SK-N-SH (cell line): Measurements from ENCODE around the gene TMEM14A. TPM values are rescaled to one million over a fixed set of nuclear protein-coding genes. Genes with fewer than 3 reads are reported as not detected.

Source experiments
- CTCF ChIA-PET: fragments of 300-600, 350-600 bp; formaldehyde crosslinking; extraction: SDS; loops from one replicate; lab custom pipeline; 2021; lab: Yijun Ruan, JAX
- POLR2A ChIA-PET: fragments of 350-600 bp; sonication (Branson Sonifier 250); formaldehyde crosslinking; extraction: SDS; loops from one replicate; lab custom pipeline; 2020; ENCODE audit warnings: antibody characterized with exemption, inconsistent platforms; lab: Yijun Ruan, JAX
- DNase-seq: peaks from one replicate; pipeline ENCODE4 v3.0.0; 2012
- H2AFZ ChIP-seq: fragments of 200-600 bp; sonication (generic); 2 replicates; pipeline ENCODE4 v1.8.1; 2016; ENCODE audit warnings: antibody characterized with exemption, mild to moderate bottlenecking, low read depth
- H3F3A ChIP-seq: fragments of 200-600 bp; sonication (generic); replicated peaks from 2 replicates; pipeline ENCODE3; 2016; ENCODE audit warnings: antibody characterized with exemption, mild to moderate bottlenecking; ENCODE audit not compliant: insufficient read depth
- H3K27ac ChIP-seq, 2 experiments: fragments of 200-500 bp in 1 of 2; fragments of 200-600 bp in 1 of 2; sonication (Bioruptor generic) in 1 of 2; sonication (generic), shearing (Covaris generic) in 1 of 2; 2 replicates each; pipeline versions ENCODE4 v1.5.1 to v1.6.1; 2014 to 2016; ENCODE audit warnings: low read depth in 2 of 2, inconsistent platforms in 1 of 2, low read length in 1 of 2, mild to moderate bottlenecking in 1 of 2, mixed read lengths in 1 of 2
- H3K27me3 ChIP-seq: fragments of 200-600 bp; sonication (generic), shearing (Covaris generic); 2 replicates; pipeline ENCODE4 v1.6.1; 2016; ENCODE audit warnings: mixed run types; ENCODE audit not compliant: insufficient read depth
- H3K36me3 ChIP-seq, 2 experiments: fragments of 200-500 bp in 1 of 2; fragments of 200-600 bp in 1 of 2; sonication (Bioruptor generic) in 1 of 2; sonication (generic) in 1 of 2; replicated peaks in 1 of 2; 2 replicates each; pipeline versions ENCODE3 to v1.5.1; 2014 to 2016; ENCODE audit warnings: low read length in 1 of 2, mild to moderate bottlenecking in 1 of 2; ENCODE audit not compliant: insufficient read depth in 2 of 2, control insufficient read depth in 1 of 2
- H3K4me1 ChIP-seq, 2 experiments: fragments of 200-500 bp in 1 of 2; fragments of 200-600 bp in 1 of 2; sonication (Bioruptor generic) in 1 of 2; sonication (generic), shearing (Covaris generic) in 1 of 2; 2 replicates each; pipeline versions ENCODE4 v1.5.1 to v1.6.1; 2014 to 2016; ENCODE audit warnings: low read depth in 1 of 2, low read length in 1 of 2, mixed run types in 1 of 2; ENCODE audit not compliant: insufficient read depth in 2 of 2, control insufficient read depth in 1 of 2
- H3K4me2 ChIP-seq: fragments of 200-600 bp; sonication (generic), shearing (Covaris generic); 2 replicates; pipeline ENCODE4 v1.6.1; 2017; ENCODE audit warnings: mixed run types
- H3K4me3 ChIP-seq, 2 experiments: fragments of 200-500 bp in 1 of 2; fragments of 200-600 bp in 1 of 2; sonication (Bioruptor generic) in 1 of 2; sonication (generic), shearing (Covaris generic) in 1 of 2; 2 replicates each; pipeline versions ENCODE4 v1.5.1 to v1.8.1; 2014 to 2016; ENCODE audit warnings: low read depth in 2 of 2, inconsistent platforms in 1 of 2, low read length in 1 of 2, mild to moderate bottlenecking in 1 of 2, mixed read lengths in 1 of 2, moderate library complexity in 1 of 2
- H3K79me2 ChIP-seq: fragments of 200-600 bp; sonication (generic); 2 replicates; pipeline ENCODE4 v1.8.1; 2017; ENCODE audit warnings: mild to moderate bottlenecking; ENCODE audit not compliant: insufficient read depth
- H3K9ac ChIP-seq: fragments of 200-600 bp; sonication (generic); 2 replicates; pipeline ENCODE4 v1.6.1; 2017; ENCODE audit warnings: mixed run types
- H3K9me2 ChIP-seq: fragments of 200-600 bp; sonication (generic); 2 replicates; pipeline ENCODE4 v1.6.1; 2017; ENCODE audit warnings: mixed run types
- H3K9me3 ChIP-seq: fragments of 200-600 bp; sonication (generic); 2 replicates; pipeline ENCODE4 v1.6.1; 2017; ENCODE audit warnings: mixed run types, mild to moderate bottlenecking, moderate library complexity
- H4K20me1 ChIP-seq: fragments of 200-600 bp; sonication (generic); 2 replicates; pipeline ENCODE4 v1.6.1; 2017; ENCODE audit warnings: mild to moderate bottlenecking, mixed run types; ENCODE audit not compliant: insufficient read depth
- ELF1 ChIP-seq: IDR thresholded peaks from 2 replicates; pipeline ENCODE4 v1.4.0; 2012
- FOSL2 ChIP-seq: IDR thresholded peaks from 2 replicates; pipeline ENCODE4 v1.4.0; 2012; ENCODE audit warnings: low read depth, mild to moderate bottlenecking, moderate library complexity, borderline replicate concordance
- FOXM1 ChIP-seq: IDR thresholded peaks from 2 replicates; pipeline ENCODE4 v1.4.0; 2012; ENCODE audit warnings: low read depth, mild to moderate bottlenecking
- GATA2 ChIP-seq: sonication (generic); formaldehyde crosslinking; IDR thresholded peaks from 2 replicates; pipeline ENCODE4 v1.5.0; 2020; ENCODE audit warnings: mild to moderate bottlenecking, missing genetic modification reagents
- JUND ChIP-seq: IDR thresholded peaks from 2 replicates; pipeline ENCODE4 v1.4.0; 2012
- MEF2A ChIP-seq: IDR thresholded peaks from 2 replicates; pipeline ENCODE4 v1.4.0; 2012; ENCODE audit warnings: low read depth, borderline replicate concordance
- NFIC ChIP-seq: IDR thresholded peaks from 2 replicates; pipeline ENCODE4 v1.4.0; 2012; ENCODE audit warnings: borderline replicate concordance
- RCOR1 ChIP-seq: fragments of 150-350 bp; IDR thresholded peaks from 2 replicates; pipeline ENCODE4 v1.6.1; 2017; ENCODE audit warnings: antibody characterized with exemption, low read length
- SIN3A ChIP-seq: IDR thresholded peaks from 2 replicates; pipeline ENCODE4 v1.6.1; 2012; ENCODE audit warnings: low read depth, mild to moderate bottlenecking, low read length, moderate library complexity, borderline replicate concordance
- SMC3 ChIP-seq: IDR thresholded peaks from 2 replicates; pipeline ENCODE4 v1.6.1; 2012; ENCODE audit warnings: low read depth, low read length, improper control_type of control experiment
- TAF1 ChIP-seq: IDR thresholded peaks from 2 replicates; pipeline ENCODE4 v1.6.1; 2012; ENCODE audit warnings: low read depth, mild to moderate bottlenecking, low read length, moderate library complexity, borderline replicate concordance
- WGBS: methylation state at CpG from one replicate; pipeline ENCODE4 v1.1.6; 2017; ENCODE audit warnings: low lambda C conversion rate; 5-methylcytosine and 5-hydroxymethylcytosine counted together
- polyA plus RNA-seq, 3 experiments: library from polyadenylated mRNA; depleted of rRNA; stranded (reverse); fragments of >200 nt; gene quantifications; 2 replicates each; pipeline ENCODE4 v1.2.3, GENCODE V29; 2012
- TF ChIP-seq, protein P1 (sequence below): fragments of 150-350 bp; IDR thresholded peaks from 2 replicates; pipeline ENCODE4 v1.6.1; 2016; ENCODE audit warnings: mild to moderate bottlenecking, low read depth, low read length
- TF ChIP-seq, protein P2 (sequence below): IDR thresholded peaks from 2 replicates; pipeline ENCODE4 v1.4.0; 2012; ENCODE audit warnings: low read depth
- TF ChIP-seq, protein P3 (sequence below): IDR thresholded peaks from 2 replicates; pipeline ENCODE4 v1.6.1; 2012; ENCODE audit warnings: mild to moderate bottlenecking, low read depth, low read length, moderate library complexity
- TF ChIP-seq, protein P4 (sequence below): fragments of 200-600 bp; sonication (generic); IDR thresholded peaks from 2 replicates; pipeline ENCODE4 v1.6.1; 2017; ENCODE audit warnings: antibody characterized with exemption, mild to moderate bottlenecking, moderate library complexity
- TF ChIP-seq, protein P5 (sequence below): IDR thresholded peaks from 2 replicates; pipeline ENCODE4 v1.4.0; 2012; ENCODE audit warnings: low read depth, borderline replicate concordance

TMEM14A gene
- polyA plus RNA-seq, 1 of the 3 experiments (the other 2 are of a cell fraction): 42.4 TPM

DNA sequence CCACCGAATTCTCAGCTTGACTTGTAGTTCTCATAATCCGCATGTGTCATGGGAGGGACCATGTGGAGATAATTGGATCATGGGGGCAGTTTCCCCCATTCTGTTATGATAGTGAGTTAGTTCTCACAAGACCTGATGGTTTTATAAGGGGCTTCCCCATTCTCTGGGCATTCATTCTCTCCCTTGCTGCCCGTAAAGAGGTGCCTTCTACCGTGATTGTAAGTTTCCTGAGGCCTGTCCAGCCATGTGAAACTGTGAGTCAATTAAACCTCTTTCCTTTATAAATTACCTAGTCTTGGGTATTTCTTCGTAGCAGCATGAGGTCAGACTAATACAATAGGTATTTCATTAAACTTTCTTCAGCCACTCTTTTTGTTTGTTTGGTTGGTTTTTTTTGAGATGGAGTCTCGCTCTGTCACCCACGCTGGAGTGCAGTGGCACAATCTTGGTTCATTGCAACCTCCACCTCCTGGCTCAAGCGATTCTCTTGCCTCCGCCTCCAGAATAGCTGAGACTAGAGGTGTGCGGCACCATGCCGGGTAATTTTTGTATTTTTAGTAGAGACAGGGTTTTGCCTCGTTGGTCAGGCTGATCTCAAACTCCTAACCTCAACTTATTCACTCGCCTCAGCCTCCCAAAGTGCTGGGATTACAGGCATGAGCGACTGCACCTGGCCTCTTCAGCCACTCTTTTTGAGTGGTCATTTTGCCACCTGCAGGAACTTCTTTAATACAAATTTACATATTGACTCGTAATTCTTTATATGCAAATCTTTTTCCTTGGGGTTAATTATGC is 56.0 kb downstream of the TMEM14A start:
- Histone ChIP-seq H3K9me2 (no peaks in the 10 kb centered on the region), H3K9me3 (no peaks in the 10 kb centered on the region), H3K36me3 (no peaks in the 10 kb centered on the region), H3K27me3 (no peaks in the 10 kb centered on the region; the same call in 1 of the 2 replicates), H3K4me1 (no peaks in the 10 kb centered on the region), H4K20me1 (no peaks in the 10 kb centered on the region), H3K27ac (no peak overlapping the region), H3K4me3 (no peak overlapping the region), H2AFZ (no peak overlapping the region), H3K79me2 (no peaks in the 10 kb centered on the region), H3K4me2 (no peak overlapping the region), H3K9ac (no peak overlapping the region), H3F3A (no peaks in the 10 kb centered on the region)
- WGBS: 59% methylated on average over 15 of the region's 15 CpGs
- DNase-seq: no peak
- POLR2A ChIA-PET: no interaction called here
- TF ChIP-seq RCOR1: no peak
- no peak for TF ChIP-seq GATA2 (CRISPR knock-in tag)
- TF ChIP-seq, protein P1, sequence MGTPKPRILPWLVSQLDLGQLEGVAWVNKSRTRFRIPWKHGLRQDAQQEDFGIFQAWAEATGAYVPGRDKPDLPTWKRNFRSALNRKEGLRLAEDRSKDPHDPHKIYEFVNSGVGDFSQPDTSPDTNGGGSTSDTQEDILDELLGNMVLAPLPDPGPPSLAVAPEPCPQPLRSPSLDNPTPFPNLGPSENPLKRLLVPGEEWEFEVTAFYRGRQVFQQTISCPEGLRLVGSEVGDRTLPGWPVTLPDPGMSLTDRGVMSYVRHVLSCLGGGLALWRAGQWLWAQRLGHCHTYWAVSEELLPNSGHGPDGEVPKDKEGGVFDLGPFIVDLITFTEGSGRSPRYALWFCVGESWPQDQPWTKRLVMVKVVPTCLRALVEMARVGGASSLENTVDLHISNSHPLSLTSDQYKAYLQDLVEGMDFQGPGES: no peak
- no peak for TF ChIP-seq ELF1
- TF ChIP-seq MEF2A: no peak
- TF ChIP-seq NFIC: no peak
- TF ChIP-seq, protein P2, sequence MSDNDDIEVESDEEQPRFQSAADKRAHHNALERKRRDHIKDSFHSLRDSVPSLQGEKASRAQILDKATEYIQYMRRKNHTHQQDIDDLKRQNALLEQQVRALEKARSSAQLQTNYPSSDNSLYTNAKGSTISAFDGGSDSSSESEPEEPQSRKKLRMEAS: no peak
- CTCF ChIA-PET: no interaction called here

DNA sequence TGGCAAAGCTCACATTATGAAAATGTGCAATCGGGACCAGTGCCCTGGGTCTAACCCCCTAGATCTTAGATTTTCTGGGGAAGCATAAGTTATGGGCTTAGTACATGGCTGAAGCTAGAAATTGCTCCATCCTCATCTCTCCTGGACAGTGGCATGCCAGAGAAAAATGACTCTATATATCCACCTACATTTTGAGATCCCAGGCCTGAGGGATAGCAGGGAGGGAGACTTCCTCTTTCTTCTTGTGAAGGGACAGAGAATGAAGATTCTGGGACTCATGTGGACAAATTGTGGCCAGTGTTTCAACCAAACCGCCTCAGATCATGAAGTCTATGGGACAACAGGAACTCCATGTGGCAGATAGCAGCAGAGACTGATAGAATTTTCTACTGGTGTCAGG is 57.0 kb downstream of the TMEM14A start:
- no peaks in the 10 kb centered on the region for H3K9me3 ChIP-seq
- H4K20me1 ChIP-seq: no peaks in the 10 kb centered on the region
- no peaks in the 10 kb centered on the region; the same call in 1 of the 2 replicates for H3K27me3 ChIP-seq
- H3K27ac ChIP-seq: no peak overlapping the region
- CTCF ChIA-PET: no interaction called here
- H3K36me3 ChIP-seq: no peaks in the 10 kb centered on the region
- H3K4me2 ChIP-seq: no peak overlapping the region
- H2AFZ ChIP-seq: no peak overlapping the region
- no peaks in the 10 kb centered on the region for H3K79me2 ChIP-seq
- no peaks in the 10 kb centered on the region for H3K4me1 ChIP-seq
- POLR2A ChIA-PET: no interaction called here
- H3K9ac ChIP-seq: no peak overlapping the region
- TF ChIP-seq NFIC (no peak), FOSL2 (no peak), JUND (no peak), SMC3 (no peak), MEF2A (no peak), TAF1 (no peak), FOXM1 (no peak), SIN3A (no peak)
- TF ChIP-seq, protein P3, sequence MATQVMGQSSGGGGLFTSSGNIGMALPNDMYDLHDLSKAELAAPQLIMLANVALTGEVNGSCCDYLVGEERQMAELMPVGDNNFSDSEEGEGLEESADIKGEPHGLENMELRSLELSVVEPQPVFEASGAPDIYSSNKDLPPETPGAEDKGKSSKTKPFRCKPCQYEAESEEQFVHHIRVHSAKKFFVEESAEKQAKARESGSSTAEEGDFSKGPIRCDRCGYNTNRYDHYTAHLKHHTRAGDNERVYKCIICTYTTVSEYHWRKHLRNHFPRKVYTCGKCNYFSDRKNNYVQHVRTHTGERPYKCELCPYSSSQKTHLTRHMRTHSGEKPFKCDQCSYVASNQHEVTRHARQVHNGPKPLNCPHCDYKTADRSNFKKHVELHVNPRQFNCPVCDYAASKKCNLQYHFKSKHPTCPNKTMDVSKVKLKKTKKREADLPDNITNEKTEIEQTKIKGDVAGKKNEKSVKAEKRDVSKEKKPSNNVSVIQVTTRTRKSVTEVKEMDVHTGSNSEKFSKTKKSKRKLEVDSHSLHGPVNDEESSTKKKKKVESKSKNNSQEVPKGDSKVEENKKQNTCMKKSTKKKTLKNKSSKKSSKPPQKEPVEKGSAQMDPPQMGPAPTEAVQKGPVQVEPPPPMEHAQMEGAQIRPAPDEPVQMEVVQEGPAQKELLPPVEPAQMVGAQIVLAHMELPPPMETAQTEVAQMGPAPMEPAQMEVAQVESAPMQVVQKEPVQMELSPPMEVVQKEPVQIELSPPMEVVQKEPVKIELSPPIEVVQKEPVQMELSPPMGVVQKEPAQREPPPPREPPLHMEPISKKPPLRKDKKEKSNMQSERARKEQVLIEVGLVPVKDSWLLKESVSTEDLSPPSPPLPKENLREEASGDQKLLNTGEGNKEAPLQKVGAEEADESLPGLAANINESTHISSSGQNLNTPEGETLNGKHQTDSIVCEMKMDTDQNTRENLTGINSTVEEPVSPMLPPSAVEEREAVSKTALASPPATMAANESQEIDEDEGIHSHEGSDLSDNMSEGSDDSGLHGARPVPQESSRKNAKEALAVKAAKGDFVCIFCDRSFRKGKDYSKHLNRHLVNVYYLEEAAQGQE: no peak
- TF ChIP-seq, protein P4, sequence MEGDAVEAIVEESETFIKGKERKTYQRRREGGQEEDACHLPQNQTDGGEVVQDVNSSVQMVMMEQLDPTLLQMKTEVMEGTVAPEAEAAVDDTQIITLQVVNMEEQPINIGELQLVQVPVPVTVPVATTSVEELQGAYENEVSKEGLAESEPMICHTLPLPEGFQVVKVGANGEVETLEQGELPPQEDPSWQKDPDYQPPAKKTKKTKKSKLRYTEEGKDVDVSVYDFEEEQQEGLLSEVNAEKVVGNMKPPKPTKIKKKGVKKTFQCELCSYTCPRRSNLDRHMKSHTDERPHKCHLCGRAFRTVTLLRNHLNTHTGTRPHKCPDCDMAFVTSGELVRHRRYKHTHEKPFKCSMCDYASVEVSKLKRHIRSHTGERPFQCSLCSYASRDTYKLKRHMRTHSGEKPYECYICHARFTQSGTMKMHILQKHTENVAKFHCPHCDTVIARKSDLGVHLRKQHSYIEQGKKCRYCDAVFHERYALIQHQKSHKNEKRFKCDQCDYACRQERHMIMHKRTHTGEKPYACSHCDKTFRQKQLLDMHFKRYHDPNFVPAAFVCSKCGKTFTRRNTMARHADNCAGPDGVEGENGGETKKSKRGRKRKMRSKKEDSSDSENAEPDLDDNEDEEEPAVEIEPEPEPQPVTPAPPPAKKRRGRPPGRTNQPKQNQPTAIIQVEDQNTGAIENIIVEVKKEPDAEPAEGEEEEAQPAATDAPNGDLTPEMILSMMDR: no peak
- TF ChIP-seq, protein P1: no peak
- TF ChIP-seq, protein P5, sequence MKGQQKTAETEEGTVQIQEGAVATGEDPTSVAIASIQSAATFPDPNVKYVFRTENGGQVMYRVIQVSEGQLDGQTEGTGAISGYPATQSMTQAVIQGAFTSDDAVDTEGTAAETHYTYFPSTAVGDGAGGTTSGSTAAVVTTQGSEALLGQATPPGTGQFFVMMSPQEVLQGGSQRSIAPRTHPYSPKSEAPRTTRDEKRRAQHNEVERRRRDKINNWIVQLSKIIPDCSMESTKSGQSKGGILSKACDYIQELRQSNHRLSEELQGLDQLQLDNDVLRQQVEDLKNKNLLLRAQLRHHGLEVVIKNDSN: no peak
- no peaks in the 10 kb centered on the region for H3F3A ChIP-seq
- DNase-seq: no peak
- no peak overlapping the region for H3K4me3 ChIP-seq
- 0% methylated on average over 2 of the region's 2 CpGs for WGBS
- H3K9me2 ChIP-seq: no peaks in the 10 kb centered on the region
